ENCODE results near the gene DRD3.

Gene DRD3

GRCh38 chr3:114127517-114127916, 51.3 kb downstream of the DRD3 start:
- TF ChIP-seq CTCF (IDR thresholded peaks at IDR 0.05; ENCODE audit: borderline replicate concordance, insufficient read depth, low read depth, low read length): no peak
- H3K4me3 ChIP-seq (ENCODE audit: low read depth, low read length): no peak overlapping the region

GRCh38 chr3:114126461-114126860, 52.4 kb downstream of the DRD3 start:
- H3K4me3 ChIP-seq (ENCODE audit: low read depth, low read length): no peak overlapping the region
- no peak for TF ChIP-seq CTCF (IDR thresholded peaks at IDR 0.05; ENCODE audit: borderline replicate concordance, insufficient read depth, low read depth, low read length)

- no peak for TF ChIP-seq CTCF (IDR thresholded peaks at IDR 0.05; ENCODE audit: borderline replicate concordance, insufficient read depth, low read depth, low read length)
- H3K4me3 ChIP-seq (ENCODE audit: low read depth, low read length): no peak overlapping the region
Measured at GRCh38 chr3:114122027-114122709, 56.7 kb downstream of the DRD3 start.

- no peak for TF ChIP-seq CTCF (IDR thresholded peaks at IDR 0.05; ENCODE audit: borderline replicate concordance, insufficient read depth, low read depth, low read length)
- H3K4me3 ChIP-seq (ENCODE audit: low read depth, low read length): no peak overlapping the region
Measured at GRCh38 chr3:114120211-114120610, 58.6 kb downstream of the DRD3 start.

GRCh38 chr3:114119776-114120175, 59.1 kb downstream of the DRD3 start:
- TF ChIP-seq CTCF (IDR thresholded peaks at IDR 0.05; ENCODE audit: borderline replicate concordance, insufficient read depth, low read depth, low read length): no peak
- no peak overlapping the region for H3K4me3 ChIP-seq (ENCODE audit: low read depth, low read length)

- no peak overlapping the region for H3K4me3 ChIP-seq (ENCODE audit: low read depth, low read length)
- no peak for TF ChIP-seq CTCF (IDR thresholded peaks at IDR 0.05; ENCODE audit: borderline replicate concordance, insufficient read depth, low read depth, low read length)
Measured at GRCh38 chr3:114115143-114115542, 63.7 kb downstream of the DRD3 start.

GRCh38 chr3:114114719-114115118, 64.1 kb downstream of the DRD3 start:
- TF ChIP-seq CTCF (IDR thresholded peaks at IDR 0.05; ENCODE audit: borderline replicate concordance, insufficient read depth, low read depth, low read length): no peak
- H3K4me3 ChIP-seq (ENCODE audit: low read depth, low read length): no peak overlapping the region
